Right lobe of liver (tissue), 4 donors: ENCODE results near the gene SARS2.

Experiments used
- POLR2A ChIP-seq: fragments of 450-650 bp; IDR thresholded peaks from one replicate; pipeline ENCODE4 v1.6.1; 2017; ENCODE audit warnings: antibody characterized with exemption, mild to moderate bottlenecking
- TF ChIP-seq, protein P1 (sequence below), 4 donors: fragments of 200-600 bp in 3 of 4; fragments of 450-650 bp in 1 of 4; IDR thresholded peaks; one replicate each; pipeline versions ENCODE4 v1.5.1 to v1.8.0; 2016 to 2022; ENCODE audit warnings: antibody characterized with exemption in 4 of 4, mild to moderate bottlenecking in 2 of 4
- donor health status: DM: no; HTN: no; CAD: no.
- donor health status: DM: no; HTN: no; CAD: no.
- donor health status: DM: no; HTN: yes; CAD: no.

DNA sequence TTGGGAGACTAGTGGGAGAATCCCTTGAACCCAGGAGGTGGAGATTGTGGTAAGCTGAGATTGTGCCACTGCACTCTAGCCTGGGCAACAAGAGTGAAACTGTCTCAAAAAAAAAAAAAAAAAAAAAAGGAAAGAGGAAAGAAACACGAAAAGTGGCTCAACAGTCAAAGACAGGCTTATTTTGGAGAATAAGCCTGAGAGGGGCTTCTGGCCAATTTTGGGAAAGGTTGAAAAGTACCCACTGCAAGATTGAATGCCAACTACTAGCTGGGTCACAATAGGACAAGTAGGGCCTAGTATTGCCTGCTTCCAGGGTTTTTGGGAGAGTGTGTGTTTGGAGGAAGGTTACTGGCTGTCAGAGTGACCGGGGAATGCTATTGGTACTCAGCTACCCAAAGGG lies 27.7 kb upstream of the SARS2 start:
- TF ChIP-seq, protein P1, sequence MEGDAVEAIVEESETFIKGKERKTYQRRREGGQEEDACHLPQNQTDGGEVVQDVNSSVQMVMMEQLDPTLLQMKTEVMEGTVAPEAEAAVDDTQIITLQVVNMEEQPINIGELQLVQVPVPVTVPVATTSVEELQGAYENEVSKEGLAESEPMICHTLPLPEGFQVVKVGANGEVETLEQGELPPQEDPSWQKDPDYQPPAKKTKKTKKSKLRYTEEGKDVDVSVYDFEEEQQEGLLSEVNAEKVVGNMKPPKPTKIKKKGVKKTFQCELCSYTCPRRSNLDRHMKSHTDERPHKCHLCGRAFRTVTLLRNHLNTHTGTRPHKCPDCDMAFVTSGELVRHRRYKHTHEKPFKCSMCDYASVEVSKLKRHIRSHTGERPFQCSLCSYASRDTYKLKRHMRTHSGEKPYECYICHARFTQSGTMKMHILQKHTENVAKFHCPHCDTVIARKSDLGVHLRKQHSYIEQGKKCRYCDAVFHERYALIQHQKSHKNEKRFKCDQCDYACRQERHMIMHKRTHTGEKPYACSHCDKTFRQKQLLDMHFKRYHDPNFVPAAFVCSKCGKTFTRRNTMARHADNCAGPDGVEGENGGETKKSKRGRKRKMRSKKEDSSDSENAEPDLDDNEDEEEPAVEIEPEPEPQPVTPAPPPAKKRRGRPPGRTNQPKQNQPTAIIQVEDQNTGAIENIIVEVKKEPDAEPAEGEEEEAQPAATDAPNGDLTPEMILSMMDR (IDR thresholded peaks at IDR 0.05), result no peak
- TF ChIP-seq POLR2A, result no peak
